NB4 (cell line): Measurements from ENCODE around the gene MSANTD1.

Source experiments
- DNase-seq: peaks from one replicate; pipeline ENCODE4 v3.0.0; 2010; ENCODE audit warnings: low read depth
- H3K4me3 ChIP-seq: one replicate; pipeline ENCODE4 v1.5.1; 2011; ENCODE audit warnings: mild to moderate bottlenecking, low read depth, low read length, moderate library complexity
- MYC ChIP-seq: IDR thresholded peaks from 2 replicates; pipeline ENCODE4 v1.6.1; 2011; ENCODE audit warnings: low read depth, low read length
- POLR2A ChIP-seq: IDR thresholded peaks from 2 replicates; pipeline ENCODE4 v1.6.1; 2011; ENCODE audit warnings: mild to moderate bottlenecking; ENCODE audit not compliant: insufficient read length; ENCODE audit errors: extremely low read depth
- TF ChIP-seq, protein P1 (sequence below): IDR thresholded peaks from one replicate; pipeline ENCODE4 v1.5.1; 2012; ENCODE audit warnings: low read depth, low read length
- TF ChIP-seq, protein P2 (sequence below): IDR thresholded peaks from 2 replicates; pipeline ENCODE4 v1.6.1; 2011; ENCODE audit warnings: low read depth, low read length

MSANTD1 gene

DNA sequence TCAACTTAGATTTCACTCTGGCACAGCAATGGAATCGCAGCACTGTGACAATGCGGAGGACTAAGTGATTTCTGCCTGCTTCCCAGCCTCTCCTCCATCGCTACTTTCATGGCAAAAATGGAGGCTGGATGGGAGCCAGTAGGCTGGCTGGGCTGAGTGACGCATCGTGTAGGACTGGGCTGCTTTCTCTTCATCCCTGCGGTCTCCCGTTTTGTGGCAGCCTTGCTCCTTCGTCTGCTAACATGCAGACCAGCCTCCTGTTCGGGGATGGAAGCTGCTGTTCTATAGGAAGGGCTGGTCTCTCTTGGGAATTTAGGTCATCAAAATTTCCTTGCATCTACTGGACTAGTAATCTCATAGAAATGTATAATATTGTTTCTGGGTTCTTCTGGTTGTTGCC lies 28.0 kb downstream of the MSANTD1 start:
- TF ChIP-seq MYC (no peak), POLR2A (no peak)
- TF ChIP-seq, protein P1, sequence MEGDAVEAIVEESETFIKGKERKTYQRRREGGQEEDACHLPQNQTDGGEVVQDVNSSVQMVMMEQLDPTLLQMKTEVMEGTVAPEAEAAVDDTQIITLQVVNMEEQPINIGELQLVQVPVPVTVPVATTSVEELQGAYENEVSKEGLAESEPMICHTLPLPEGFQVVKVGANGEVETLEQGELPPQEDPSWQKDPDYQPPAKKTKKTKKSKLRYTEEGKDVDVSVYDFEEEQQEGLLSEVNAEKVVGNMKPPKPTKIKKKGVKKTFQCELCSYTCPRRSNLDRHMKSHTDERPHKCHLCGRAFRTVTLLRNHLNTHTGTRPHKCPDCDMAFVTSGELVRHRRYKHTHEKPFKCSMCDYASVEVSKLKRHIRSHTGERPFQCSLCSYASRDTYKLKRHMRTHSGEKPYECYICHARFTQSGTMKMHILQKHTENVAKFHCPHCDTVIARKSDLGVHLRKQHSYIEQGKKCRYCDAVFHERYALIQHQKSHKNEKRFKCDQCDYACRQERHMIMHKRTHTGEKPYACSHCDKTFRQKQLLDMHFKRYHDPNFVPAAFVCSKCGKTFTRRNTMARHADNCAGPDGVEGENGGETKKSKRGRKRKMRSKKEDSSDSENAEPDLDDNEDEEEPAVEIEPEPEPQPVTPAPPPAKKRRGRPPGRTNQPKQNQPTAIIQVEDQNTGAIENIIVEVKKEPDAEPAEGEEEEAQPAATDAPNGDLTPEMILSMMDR: no peak
- TF ChIP-seq, protein P2, sequence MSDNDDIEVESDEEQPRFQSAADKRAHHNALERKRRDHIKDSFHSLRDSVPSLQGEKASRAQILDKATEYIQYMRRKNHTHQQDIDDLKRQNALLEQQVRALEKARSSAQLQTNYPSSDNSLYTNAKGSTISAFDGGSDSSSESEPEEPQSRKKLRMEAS: no peak
- DNase-seq: no peak
- no peak overlapping the region for H3K4me3 ChIP-seq

DNA sequence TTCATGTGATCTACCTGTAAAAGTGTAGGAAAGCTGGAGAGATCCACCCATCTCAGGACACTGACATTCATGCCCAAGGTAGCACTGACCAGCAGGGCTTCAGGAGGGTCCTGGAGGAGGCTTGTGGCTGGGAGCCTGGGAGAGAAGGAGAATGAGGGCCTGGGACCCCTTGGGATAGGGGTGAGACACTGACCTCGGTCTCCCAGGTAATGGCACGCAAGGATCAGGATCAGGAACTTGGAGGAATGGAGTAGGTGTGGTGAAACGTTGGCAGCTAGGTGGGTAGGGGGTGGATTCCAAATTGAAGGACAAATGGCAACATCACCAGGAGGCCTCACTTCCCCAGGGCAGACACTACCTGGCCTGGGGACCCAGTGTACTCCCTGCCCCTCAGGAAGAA lies 31.5 kb downstream of the MSANTD1 start:
- H3K4me3 ChIP-seq: no peak overlapping the region
- DNase-seq: no peak
- TF ChIP-seq, protein P1: no peak
- TF ChIP-seq, protein P2: no peak
- TF ChIP-seq POLR2A: no peak
- TF ChIP-seq MYC: no peak

DNA sequence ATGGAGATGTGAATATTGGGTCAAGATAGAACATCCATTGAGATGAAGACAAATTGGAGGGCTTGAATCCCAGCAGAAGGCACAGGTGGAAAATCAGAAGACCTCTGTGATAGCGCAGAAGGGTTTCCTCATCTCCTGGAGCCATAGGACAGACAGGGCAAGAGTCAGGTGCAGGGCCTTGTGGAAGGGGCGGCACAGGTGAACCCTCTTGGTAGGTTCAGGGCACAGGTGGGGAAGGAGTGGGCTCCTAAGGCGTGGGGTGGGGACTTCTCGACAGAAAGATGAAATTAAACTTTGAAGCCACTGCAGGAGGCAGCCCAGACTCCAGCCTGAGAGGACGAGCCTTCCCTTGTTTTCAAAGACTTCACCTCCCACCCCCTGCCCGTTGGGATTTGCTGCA lies 34.5 kb downstream of the MSANTD1 start:
- no peak for TF ChIP-seq MYC
- TF ChIP-seq, protein P1: no peak
- no peak overlapping the region for H3K4me3 ChIP-seq
- no peak for DNase-seq

DNA sequence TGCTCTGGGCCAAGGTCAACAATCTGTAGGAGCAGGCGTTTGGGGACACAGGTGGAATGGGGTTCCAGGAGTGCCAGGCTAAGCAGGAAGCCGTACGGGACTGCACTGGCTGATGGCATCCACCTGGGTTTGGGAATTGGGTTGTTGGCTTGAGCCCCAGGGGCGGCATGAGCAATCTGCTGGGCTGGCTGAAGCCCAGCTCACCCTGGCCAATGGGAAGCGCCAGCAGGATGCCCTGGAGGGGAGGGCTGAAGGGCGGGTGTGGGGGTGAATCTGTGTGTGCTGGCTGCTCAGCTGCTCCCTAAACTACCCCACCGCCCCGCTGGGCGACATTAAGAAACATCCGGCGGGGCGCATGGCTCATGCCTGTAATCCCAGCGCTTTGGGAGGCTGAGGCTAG lies 35.0 kb downstream of the MSANTD1 start:
- no peak for DNase-seq
- no peak for TF ChIP-seq MYC
- TF ChIP-seq POLR2A: no peak
- TF ChIP-seq, protein P2: no peak
- TF ChIP-seq, protein P1: no peak
- H3K4me3 ChIP-seq: no peak overlapping the region

DNA sequence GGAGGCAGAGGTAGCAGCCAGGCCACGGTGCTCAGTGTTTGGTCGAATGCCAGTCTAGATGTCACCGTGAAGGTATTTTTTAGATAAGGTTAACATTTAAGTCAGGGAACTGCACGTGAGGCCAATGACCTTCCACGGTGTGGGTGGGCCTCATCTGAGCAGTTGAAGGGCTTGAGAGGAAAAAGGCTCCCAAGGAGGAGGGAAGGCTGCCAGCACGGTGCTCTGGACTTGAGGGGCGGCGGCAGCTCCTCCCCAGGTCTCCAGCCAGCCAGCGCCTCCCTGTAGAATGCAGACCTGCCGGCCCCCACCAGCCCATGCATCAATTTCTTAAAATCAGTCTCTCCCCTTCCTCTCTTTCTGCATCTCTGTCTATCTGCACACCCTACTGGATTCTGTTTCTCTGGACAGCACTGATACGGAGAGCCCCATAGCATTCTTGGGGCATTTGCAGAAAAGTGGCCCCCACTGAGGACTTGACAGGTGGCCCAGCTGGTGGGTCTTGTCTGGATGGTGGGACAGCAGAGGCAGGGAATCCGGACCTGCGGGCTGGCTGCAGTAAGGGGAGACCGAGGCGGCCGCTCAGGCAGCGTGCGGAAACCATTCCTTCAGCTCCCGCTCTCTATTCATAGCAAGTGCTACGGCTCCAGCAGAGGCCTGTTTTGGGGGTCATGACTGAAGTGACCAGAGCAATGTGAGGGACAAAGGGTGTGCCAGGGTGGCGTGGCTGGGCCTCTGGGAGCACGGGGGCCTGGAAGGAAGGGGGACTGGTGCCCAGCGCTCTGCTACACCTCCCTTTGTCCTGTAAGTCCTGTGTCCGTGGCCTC lies 36.0 kb downstream of the MSANTD1 start:
- TF ChIP-seq, protein P1: no peak
- TF ChIP-seq, protein P2: no peak
- TF ChIP-seq MYC: no peak
- no peak for TF ChIP-seq POLR2A
- H3K4me3 ChIP-seq: peak overlapping the region; percentile 71
- DNase-seq: no peak
